Retinal pigment epithelial cell (primary cell): ENCODE results near the gene LILRA2.
"Not testable (repeated sequence)": the region's sequence is repeated elsewhere in the genome, so short reads cannot be mapped to it uniquely, and the experiment has no call there.

ENCODE experiments used
- DNase-seq: peaks from one replicate; pipeline ENCODE4 v3.0.0-alpha.2; 2010; ENCODE audit warnings: low read depth
- H3K4me3 ChIP-seq: 2 replicates; pipeline ENCODE4 v1.5.1; 2011; ENCODE audit warnings: mild to moderate bottlenecking, low read length, control low read depth, moderate library complexity
- TF ChIP-seq, protein P1 (sequence below): conservative IDR thresholded peaks from 2 replicates; pipeline ENCODE4 v1.5.1; 2011; ENCODE audit warnings: low read depth, low read length, control low read depth, inconsistent platforms

The LILRA2 gene

DNA sequence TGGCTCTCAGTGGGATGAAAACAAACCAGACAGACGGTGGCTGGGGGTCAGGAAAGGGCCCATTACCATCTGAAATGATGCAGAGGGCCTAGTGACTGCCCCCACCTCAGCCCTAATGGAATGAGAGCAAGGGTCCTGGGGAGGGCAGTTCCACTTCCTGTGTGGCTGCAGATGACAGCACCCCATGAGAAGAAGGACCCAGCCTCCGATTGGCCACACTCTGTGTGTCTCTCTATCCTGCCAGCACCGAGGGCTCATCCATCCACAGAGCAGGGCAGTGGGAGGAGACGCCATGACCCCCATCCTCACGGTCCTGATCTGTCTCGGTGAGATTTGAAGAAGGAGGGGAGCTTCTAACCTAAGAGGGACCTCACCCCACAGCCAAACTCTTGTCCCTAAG is 57.2 kb downstream of the LILRA2 start:
- no peak for DNase-seq

DNA sequence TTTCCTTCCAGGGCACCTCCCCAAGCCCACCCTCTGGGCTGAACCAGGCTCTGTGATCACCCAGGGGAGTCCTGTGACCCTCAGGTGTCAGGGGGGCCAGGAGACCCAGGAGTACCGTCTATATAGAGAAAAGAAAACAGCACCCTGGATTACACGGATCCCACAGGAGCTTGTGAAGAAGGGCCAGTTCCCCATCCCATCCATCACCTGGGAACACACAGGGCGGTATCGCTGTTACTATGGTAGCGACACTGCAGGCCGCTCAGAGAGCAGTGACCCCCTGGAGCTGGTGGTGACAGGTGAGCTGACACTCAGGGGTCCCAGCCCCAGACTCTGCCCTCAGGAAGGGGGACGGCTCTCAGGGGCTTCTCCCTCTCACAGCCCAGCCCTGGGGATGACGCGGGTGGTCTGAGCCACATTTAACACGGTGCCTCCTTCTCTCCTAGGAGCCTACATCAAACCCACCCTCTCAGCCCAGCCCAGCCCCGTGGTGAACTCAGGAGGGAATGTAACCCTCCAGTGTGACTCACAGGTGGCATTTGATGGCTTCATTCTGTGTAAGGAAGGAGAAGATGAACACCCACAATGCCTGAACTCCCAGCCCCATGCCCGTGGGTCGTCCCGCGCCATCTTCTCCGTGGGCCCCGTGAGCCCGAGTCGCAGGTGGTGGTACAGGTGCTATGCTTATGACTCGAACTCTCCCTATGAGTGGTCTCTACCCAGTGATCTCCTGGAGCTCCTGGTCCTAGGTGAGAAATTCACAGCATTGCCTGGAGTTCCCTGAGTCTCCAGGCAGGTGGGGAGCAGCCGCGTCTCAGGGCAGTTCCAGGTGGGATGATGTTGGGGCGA is 58.1 kb downstream of the LILRA2 start:
- not testable (repeated sequence) for DNase-seq

More for the DNA sequence above, 57.2 kb downstream of the LILRA2 start:
- TF ChIP-seq, protein P1, sequence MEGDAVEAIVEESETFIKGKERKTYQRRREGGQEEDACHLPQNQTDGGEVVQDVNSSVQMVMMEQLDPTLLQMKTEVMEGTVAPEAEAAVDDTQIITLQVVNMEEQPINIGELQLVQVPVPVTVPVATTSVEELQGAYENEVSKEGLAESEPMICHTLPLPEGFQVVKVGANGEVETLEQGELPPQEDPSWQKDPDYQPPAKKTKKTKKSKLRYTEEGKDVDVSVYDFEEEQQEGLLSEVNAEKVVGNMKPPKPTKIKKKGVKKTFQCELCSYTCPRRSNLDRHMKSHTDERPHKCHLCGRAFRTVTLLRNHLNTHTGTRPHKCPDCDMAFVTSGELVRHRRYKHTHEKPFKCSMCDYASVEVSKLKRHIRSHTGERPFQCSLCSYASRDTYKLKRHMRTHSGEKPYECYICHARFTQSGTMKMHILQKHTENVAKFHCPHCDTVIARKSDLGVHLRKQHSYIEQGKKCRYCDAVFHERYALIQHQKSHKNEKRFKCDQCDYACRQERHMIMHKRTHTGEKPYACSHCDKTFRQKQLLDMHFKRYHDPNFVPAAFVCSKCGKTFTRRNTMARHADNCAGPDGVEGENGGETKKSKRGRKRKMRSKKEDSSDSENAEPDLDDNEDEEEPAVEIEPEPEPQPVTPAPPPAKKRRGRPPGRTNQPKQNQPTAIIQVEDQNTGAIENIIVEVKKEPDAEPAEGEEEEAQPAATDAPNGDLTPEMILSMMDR = no peak
- H3K4me3 ChIP-seq = no peak overlapping the region

DNA sequence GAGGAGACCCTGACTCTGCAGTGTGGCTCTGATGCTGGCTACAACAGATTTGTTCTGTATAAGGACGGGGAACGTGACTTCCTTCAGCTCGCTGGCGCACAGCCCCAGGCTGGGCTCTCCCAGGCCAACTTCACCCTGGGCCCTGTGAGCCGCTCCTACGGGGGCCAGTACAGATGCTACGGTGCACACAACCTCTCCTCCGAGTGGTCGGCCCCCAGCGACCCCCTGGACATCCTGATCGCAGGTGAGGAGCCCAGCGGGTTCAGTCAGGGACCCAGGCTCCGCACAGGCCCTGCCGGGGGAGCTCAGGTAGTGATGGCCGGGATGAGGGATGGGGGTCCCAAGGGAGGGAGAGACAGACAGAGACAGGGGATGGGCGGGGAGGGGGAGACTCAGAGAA is 58.9 kb downstream of the LILRA2 start:
- H3K4me3 ChIP-seq, DNase-seq: not testable (repeated sequence)

More for the DNA sequence above, 58.1 kb downstream of the LILRA2 start:
- not testable (repeated sequence) for H3K4me3 ChIP-seq

DNA sequence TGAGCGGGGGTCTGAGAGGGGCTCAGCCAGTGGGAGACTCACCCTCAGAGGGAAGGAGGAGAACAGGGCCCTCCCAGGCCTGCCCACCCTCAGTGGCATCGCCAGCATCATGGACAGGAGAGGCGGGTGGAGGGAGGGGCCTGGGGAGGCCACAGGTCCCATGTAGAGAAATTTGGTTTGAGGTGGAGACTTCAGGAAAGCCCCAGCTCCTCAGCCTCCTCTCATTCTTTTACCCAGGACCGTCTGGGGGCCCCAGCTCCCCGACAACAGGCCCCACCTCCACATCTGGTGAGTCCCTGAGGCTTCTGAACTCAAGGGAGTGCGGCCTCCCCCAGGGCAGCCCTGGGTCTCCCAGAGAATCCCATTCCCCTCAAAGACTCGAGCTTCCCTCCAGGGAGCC is 59.8 kb downstream of the LILRA2 start:
- no peak for DNase-seq
- TF ChIP-seq, protein P1 = no peak
- no peak overlapping the region for H3K4me3 ChIP-seq

DNA sequence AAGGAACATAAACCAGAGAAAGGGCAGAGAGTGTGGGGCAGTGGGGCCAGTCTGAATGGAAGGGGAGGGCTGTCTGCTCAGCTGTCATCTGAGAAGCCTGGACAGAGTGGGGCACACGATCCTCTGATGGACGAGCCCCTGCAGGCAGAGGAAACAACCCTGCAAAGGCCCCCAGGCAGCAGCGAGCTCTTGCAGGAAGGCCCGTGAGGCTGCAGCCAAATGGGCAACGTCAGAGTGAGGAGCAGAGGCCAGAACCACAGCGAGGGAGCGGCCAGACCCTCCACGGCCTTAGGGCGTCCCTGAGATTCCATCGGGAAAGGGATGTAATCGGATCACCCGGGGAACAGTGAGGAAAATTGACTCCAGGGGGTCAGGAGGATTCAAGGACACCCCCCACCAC is 62.5 kb downstream of the LILRA2 start:
- not testable (repeated sequence) for H3K4me3 ChIP-seq, DNase-seq

DNA sequence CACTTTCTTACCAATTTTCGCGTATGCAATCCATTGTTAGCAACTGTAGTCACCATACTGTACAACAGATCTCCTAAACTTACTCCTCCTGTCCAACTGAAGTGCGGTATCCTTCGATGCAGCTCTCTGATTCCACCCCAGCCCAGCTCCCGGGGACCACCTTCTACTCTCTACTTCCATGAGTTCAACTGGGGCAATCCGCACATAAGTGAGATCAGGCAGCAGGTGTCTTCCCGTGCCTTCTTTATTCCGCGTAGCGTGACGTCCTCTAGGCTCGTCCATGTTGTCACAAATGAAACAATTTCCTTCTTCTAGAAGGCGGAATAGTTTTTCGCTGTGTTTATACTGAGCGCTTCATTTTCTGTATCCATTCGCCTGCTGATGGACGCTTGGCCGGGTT is 65.1 kb downstream of the LILRA2 start:
- TF ChIP-seq, protein P1 = no peak
- DNase-seq = no peak
- no peak overlapping the region for H3K4me3 ChIP-seq
